NCI-H446 (cell line): ENCODE results near the gene ADAM12.

ENCODE experiments used
- DNase-seq, 2 experiments: peaks; one replicate each; lab custom pipeline; 2025; lab: John Stamatoyannopoulos, UW

Gene ADAM12

DNA sequence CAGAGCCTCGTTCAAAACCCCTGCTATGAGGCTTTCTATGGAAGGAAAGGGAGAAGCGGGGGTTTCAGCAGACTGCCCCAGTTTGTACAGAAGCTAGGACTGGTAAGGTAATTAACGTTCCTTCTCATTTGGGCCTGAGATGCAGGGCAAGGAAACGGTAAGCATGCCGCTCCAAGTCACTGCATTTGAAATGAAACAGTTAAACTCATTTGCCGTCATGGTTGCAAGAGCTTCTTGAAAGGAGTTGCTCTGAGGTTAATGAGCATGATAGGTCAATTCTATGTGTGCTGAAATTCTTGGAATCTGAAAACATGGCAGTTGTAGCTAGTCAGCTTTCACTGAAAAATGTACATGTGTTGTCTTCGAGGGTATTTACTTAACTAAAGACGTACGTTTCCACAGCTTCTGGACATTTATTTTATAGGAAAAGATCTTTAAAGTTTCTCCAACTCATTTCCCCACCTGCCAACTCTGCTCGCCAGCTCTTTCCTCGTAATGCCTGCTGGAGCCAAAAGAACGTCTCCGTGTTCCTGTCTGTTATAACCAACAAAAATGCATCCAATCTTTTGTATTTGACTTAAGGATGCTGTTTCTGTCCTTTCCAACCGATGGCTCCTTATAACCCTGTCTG, 73.3 kb downstream of the ADAM12 start:
- no peak for DNase-seq

DNA sequence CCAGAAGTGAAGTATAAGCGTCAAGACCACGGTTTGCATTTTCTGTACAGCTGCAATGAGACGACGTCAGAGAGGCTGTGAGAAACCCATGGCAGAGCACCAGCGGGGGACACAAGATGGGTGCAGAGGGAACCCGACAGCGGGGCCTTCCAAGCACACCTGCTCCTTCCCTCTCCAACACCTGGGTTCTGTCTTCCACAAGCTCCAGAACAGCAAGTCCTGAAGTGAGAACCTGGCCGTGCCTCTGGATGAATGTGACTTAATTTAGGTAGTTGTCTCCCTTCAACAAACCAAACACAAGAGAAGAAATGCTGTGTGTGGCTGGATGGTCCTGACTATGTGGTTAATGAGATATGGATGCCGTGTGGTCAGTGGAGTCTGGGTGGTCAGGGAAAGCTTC, 76.1 kb downstream of the ADAM12 start:
- DNase-seq = no peak

DNA sequence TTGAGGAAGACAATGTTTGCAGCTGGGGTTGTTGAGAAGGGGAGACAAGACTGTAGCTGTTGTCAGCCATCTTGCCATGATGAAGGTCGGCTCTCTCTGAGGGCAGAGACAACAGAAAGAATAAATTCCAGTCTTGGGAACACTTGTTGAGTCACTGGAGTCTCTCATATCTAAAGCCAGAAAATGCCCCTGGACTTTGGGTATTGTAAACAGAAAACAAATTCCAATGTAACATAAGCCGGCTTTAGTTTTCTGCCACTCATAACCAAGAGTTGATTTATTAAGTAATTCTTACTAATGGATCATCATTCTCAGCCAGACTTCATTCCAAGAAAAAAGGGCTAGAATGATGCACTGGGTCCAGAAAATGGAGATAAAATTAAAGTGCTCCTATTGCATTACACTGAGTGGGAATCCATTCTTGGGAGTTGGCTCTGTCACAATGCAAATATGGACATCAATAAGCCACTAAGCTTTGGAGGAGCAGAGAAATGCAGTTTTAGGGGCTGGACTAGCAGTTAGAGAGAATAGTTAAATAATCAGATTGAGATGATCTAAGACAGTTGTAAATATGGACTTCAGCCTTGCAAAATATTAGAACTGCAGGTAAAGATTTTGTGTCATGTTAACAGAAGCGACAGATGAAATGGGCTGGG, 78.9 kb downstream of the ADAM12 start:
- no peak for DNase-seq

DNA sequence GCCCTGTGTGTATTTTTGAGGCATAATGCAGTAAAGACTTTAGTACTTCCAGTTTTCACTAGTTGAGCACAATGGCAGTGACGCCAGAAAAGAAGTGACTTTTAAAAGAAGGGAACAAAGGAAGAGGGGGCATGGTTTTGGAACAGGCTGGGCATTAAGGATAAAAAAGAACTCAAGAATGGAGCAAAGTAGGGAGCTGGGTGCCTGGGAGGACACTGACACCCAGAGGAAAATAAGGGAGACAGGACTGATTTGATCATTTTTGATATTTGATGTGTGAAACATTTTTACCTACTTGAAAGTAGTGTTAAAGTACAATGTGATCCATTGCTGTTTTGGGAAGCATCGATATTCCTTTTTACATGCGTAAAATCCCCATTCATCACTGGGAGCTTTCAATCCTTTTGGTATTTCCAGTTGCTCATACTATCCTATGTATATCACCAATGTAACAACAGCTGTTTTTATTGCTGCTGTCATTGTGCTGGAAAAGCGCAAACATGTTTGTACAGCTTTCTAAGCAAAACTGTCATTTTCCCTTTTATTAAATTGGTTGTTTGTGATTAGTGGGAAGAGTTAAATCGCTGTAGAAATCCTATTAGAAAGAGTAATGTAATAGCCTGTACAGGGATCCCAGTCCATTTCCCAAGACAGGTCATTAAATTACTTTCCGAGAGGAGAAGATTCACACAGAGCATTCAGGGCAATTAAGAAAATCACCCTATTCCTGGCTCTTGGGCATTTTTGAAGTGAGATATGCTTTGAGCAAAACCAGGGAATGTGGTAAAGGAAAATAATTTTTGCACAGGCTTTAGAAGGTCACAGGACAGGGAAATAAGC, 85.2 kb downstream of the ADAM12 start:
- DNase-seq = no peak

DNA sequence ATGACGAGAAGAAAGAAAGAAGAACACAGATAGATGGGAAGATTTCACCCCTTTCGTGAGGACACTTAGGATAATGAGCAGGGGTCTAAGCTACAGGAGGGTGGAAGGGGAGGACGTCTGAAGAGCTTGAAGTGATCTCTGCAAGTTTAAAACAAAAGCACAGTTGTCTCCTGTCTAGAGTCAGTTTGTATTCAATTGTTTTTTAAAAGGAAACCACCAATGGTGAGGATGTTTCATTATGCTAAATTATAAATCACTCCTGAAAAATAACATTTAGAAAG, 85.9 kb downstream of the ADAM12 start:
- no peak for DNase-seq

DNA sequence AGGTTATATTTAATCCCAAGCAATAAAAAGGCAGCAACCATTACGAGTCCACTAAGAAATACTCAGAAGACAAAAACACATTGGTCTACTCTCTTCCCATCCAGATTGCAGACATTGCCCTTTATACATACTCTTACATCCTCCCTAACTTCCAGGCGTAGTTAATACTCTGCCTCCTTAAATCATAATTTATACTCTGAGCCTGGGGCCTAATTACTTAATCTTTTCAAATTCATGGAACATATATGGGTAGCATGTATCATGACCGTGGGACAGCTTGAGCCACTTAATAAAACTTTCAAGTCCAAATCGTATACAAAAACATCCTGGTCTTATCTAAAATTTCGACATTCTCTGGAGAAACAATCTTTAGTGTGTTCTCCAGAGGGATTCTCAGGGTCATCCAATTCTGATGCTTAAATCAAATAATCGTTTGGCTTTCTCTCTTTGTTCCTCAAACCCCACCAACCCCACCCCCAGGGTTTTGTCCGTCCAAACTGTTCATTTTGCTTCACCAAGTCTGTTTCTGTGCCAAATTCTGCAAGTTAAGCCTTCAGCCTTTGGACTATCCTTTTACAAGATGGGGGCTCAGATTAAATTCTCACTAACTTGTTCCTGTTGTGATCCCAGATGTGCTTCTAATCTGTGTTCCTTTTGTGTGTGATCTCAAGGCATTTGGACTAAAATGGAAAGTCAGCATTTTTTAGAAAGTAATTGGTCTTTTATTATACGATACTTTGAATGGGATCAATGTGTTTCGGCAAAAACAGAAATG, 86.4 kb downstream of the ADAM12 start:
- no peak for DNase-seq

DNA sequence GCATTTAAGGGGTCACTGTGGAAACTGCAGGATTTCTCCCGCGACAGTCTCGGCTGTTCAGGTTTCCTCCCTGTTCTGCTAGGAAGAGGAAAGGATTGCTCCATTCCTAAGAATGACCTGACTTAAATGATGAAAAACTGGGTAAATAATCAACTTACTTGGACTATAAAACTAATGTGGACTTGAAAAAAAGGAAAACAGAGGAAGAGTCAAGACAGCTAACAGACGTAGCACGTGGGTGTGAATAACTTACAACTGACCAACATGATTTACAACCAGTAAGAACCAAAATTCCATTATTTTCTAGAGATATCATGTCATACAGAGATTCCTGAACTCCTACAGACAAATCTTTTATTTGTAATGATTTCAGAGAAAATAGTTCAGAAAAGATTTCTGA, 93.8 kb downstream of the ADAM12 start:
- no peak for DNase-seq

DNA sequence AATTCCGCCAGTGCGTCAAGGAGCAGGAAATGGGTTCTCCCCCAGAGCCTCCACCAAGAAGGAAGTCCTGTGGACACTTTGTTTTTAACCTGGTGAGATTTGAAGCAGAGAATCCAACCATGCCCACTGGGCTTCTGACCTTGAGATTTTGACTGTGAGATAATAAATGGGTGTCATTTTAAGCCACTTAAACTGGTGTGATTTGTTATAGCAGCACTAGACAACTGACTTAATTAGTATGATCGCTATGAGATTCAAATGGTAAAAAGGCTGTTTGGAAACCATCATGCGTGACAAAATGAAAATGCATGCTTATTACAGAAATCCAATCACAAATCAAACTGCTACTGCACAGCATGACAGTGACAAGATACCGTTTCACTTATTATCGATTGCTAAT, 98.0 kb downstream of the ADAM12 start:
- DNase-seq = no peak

DNA sequence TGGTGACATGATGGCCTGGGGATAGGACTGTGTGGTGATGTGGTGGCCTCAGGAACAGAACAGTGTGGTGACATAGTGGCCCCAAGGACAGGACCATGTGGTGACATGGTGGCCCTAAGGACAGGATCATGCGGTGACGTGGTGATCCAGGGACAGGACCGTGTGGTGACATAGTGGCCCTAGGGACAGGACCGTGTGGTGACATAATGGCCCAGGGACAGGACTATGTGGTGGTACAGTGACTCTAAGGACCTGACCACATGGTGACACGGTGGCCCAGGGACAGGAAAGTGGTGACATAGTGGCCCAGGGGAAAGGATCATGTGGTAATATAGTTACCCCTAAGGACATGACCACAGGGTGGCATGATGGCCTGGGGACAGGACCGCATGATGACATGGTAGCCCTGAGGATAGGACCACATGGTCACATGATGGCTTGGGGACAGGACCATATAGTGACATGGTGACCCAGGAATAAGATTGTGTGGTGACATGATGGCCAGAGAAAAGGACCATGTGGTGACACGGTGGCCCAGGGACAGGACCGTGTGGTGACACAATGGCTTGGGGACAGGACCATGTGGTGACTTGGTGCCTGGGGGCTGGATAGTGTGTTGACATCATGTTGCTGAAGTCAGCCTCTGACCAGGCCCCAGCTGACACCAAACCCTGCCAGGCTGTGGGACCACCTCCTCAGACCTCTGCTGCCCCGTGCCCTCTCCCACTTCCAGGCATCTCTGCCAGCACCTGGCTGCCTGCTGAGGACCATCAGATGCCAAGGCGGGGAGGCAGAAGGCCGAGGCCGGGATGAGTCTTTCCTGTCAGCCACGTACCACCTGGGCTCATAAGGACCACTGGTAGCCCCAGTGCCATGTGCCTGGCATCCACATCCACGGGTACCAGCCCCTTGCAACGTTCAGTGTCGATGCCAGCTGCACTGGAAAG, 99.5 kb downstream of the ADAM12 start:
- DNase-seq = no peak

DNA sequence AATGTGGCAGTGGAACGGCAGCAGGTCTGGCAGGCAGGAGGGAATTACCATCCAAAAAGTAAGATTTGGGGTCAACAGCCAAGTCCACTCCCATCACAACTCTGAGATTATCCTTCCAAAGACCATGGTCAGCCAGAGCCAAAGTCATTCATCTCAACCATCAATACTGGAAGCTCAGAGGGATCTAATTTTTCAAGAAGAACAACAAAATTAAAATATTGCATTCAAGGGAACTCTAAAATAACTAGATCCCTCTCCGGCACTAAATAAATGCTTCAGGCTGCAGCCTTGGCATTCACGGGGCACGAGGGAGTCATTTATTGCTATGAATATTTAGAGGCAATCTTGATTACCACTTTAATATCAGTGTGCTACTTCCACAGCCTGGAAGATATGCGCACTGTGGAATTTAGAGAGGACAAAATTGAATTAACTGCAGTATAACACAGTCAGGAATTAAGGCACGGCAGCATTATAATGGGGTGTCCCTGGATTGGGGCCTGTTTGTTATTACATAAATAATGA, 102.0 kb downstream of the ADAM12 start:
- DNase-seq = no peak

DNA sequence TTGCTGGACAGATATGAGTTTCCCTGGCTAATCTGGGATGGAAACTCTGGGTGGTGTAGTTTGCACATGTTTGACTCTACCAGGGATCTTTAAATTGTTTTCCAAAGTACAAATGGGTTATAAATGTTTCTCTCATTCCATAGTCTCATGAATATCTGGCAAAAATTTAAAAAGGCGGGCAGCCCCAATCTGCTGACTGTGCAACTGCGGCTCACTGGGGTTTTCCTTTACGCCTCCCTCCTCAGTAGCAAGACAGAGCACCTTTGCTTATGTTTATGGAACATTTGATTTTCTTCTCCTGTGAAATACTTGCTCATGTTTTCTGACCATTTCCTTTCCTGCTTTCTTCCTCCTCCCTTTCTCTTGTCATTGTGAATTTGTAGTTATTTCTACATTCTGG, 105.0 kb downstream of the ADAM12 start:
- no peak for DNase-seq

DNA sequence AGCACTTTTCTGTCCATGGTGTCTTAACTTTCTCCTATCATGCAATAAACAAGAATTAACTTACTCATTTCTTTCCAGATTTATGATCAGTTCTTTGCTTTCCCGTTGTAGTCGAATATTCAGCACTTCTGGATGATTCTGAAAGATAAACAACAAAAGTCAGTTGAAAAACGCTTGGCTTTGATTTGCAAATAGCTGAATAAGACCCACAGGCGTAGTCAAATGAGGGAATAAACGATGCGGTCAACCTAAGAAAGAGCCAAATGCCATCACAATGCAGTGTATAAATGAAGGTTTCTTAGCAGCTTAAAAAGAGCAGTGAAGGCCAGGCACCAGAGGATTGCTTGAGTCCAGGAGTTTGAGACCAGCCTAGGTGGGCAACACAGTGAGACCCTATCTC, 109.4 kb downstream of the ADAM12 start:
- DNase-seq = no peak

DNA sequence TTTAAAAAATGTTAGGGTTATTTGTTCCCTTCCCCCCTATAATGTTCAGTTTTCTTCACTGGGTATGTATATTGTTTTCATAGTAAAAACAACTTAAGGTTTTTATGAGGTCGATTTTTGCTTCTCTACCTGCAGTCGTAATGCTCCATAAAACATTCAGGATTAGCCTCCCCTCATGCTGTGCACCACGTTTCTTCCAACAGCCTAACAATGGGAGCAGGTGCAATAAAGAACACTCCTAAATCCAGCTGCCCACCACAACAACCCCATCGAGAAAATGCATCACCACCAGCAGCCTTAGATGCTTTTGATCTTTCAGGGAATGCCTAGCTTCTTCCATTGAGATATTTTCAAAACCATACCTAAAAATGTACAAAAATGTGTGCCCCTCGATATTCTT, 111.1 kb downstream of the ADAM12 start:
- no peak for DNase-seq

DNA sequence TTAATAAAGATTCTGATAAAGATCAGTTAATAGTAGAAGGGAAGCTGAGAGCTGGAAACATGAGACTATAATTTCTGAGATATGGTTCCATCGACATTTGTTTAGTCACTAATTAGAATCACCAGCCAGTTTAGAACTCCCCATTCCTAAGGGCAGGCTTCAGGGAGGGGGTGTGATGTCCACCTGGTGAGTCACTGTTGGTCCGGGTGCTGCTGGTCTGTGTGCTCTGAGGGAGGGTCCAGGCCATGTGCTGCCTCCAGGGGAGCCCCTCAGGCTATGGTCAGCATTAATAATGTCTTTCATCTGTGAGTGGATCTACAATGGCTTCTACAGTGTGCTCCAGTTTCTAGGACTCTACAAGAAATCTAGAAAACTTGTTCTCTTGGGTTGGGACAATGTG, 115.8 kb downstream of the ADAM12 start:
- DNase-seq = no peak

DNA sequence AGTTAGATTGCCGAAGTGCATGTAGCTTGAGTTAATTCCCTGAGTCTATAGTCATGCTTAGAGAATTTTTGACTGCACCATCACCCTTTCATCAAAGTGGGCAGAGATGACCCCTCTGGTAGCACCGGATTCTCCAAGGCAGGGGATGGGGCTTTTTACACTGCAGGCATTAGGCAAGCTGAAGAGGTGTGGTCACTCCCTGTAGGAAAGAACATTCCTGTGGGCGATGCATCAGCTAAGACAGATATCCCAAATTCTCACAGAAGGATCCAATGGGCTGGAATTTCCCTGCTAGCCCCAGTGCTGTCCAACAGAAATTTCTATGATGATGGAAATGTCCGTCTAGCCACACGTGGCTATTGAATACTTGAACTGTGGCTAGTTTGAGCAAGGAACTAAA, 118.2 kb downstream of the ADAM12 start:
- no peak for DNase-seq

DNA sequence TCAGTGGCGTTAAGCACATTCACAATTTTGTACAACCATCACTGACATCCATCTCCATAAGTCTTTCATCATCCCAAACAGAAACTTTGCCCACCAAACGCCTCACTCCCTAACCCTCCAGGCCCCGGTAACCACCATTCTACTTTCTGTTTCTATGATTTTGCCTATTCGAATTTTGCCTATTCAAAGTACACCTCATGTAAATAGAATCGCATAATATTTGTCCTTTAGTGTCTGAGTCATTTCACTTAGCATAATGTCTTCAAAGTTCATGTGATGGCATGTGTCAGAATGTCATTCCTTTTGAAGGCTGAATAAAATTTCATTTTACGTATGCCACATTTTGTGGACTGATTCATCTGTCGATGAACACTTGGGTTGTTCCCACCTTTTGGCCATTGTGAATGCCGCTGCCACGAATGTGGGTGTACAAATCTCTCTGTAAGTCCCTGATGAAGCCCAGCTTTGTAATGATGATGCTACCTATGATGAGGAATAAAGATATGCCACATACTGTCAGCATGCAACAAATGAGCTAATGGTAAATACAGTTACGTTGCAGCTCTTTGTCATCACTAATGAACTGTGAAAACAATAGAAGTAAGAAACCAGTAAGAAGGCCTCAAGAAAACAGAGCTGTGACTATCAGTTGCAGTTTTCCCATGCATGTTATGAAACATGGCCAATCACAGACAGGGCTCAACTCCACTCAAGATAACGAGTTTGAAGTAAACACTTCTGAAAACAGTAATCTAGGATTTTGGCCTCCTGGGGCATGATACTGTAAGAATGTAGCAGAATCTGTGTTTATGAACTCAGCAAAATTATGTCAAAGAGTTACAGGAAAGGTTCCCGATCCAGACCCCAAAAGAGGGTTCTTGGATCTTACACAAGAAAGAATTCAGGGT, 120.0 kb downstream of the ADAM12 start:
- no peak for DNase-seq

DNA sequence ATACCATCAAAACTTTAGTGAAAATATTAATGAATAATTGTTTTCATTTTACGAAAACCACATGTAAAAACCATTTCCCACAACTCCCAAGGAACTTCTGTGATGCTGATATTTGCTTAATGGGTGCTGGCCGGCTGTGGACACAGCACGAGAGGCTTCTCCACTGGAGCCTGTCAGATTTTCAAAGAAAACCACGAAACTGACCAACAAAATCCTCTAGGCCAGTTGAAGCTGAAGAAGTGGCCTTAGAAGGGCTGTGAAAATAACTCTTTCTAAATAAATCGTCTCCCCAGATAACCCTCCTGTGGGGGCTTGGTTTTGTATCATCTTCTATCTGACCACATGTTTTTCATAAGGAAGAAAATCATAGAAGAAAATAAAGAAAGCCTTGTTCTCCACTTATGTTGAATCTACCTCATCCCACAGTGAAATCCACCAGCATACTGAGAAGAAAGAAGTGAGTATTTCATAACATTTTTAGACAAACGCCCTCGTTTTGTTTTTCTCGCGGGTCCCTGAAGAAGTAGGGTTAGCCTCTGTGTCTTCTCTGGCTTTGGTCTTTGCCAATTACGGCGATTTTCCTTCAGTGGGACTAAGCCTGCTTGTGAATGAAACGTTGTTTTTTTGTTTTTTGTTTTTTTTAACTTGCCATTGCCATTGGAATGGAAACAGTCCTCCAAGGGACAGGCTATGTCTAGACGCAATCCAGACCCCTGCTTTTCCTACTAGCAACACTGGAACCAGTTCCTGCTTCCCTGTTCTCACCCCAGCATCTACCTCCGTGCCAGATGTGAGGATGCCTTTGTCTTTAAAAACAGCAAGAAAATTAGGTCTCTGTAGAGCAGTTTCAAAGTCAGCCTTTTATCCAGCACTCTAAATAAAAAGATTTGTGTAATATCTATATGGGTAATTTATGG, 123.9 kb downstream of the ADAM12 start:
- no peak for DNase-seq

DNA sequence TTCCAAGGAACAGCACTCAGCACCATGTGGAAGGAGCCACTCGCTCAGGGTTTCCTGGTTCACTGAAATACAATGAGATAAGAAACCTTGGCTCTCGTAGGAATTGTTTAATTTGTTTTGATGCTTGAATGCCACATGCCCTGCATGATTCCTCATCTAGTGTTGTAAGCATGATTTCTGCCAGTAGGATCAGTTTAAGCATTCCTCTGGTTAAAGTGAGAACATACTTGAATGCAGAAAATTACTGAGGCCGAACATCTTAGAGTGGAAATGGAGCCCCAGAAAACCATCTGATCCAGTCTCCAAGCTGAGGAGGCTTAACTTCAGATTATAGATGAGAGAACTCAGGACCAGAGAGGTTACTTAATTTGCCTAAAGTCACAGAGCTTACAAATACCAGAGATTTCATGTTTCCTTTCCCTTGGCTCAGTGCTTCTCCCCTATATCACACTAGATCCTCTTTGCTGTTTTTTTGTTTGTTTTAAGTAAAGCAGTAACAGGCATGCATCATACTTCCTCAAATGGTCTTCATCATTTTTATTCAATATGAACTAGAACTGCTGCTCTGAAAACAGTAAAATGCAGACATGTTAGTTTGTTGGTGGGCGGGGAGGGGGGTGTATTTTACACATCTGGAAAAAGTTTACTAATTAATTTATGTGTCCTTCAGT, 125.1 kb downstream of the ADAM12 start:
- no peak for DNase-seq
